HepG2 (cell line): Measurements from ENCODE around the gene PDK2. TPM values are rescaled to one million over a fixed set of nuclear protein-coding genes. Genes with fewer than 3 reads are reported as not detected.
A peak's percentile ranks its signal among the peaks of the same experiment; 100 is the strongest.

ENCODE experiments used
- AGO2 ChIP-seq: fragments of 200-400 bp; formaldehyde crosslinking; optimal IDR thresholded peaks from 2 replicates; pipeline ENCODE3; 2017; ENCODE audit warnings: mild to moderate bottlenecking, low read depth, low read length, moderate library complexity
- GABPB1 ChIP-seq: IDR thresholded peaks from 2 replicates; pipeline ENCODE4 v1.6.1; 2016; ENCODE audit warnings: mild to moderate bottlenecking, missing genetic modification reagents, moderate library complexity, missing compliant biosample characterization
- HOXA5 ChIP-seq: sonication (generic); formaldehyde crosslinking; IDR thresholded peaks from 2 replicates; pipeline ENCODE4 v1.4.0; 2020; ENCODE audit warnings: missing genetic modification reagents
- NFKB2 ChIP-seq: sonication (generic); formaldehyde crosslinking; IDR thresholded peaks from 2 replicates; pipeline ENCODE4 v1.4.0; 2020; ENCODE audit warnings: missing genetic modification reagents, borderline replicate concordance
- NPAS2 ChIP-seq: sonication (generic); formaldehyde crosslinking; IDR thresholded peaks from 2 replicates; pipeline ENCODE4 v1.8.0; 2022; ENCODE audit warnings: mild to moderate bottlenecking, missing genetic modification reagents, borderline replicate concordance
- NR2C2 ChIP-seq: sonication (generic); formaldehyde crosslinking; IDR thresholded peaks from 2 replicates; pipeline ENCODE4 v1.4.0; 2020; ENCODE audit warnings: missing genetic modification reagents, mild to moderate bottlenecking, moderate library complexity, borderline replicate concordance
- PHF21A ChIP-seq: sonication (generic); formaldehyde crosslinking; IDR thresholded peaks from 2 replicates; pipeline ENCODE4 v1.5.0; 2020; ENCODE audit warnings: mild to moderate bottlenecking, missing genetic modification reagents
- RXRA ChIP-seq: sonication (generic); formaldehyde crosslinking; IDR thresholded peaks from 2 replicates; pipeline ENCODE4 v1.5.1; 2020; ENCODE audit warnings: missing genetic modification reagents
- SIX1 ChIP-seq: sonication (generic); formaldehyde crosslinking; IDR thresholded peaks from 2 replicates; pipeline ENCODE4 v1.4.0; 2020; ENCODE audit warnings: missing genetic modification reagents, borderline replicate concordance
- THAP11 ChIP-seq: IDR thresholded peaks from 2 replicates; pipeline ENCODE4 v1.6.1; 2016; ENCODE audit warnings: missing biosample characterization, missing genetic modification reagents
- YEATS4 ChIP-seq: sonication (generic); formaldehyde crosslinking; IDR thresholded peaks from 2 replicates; pipeline ENCODE4 v1.4.0; 2020; ENCODE audit warnings: missing genetic modification reagents, borderline replicate concordance
- ZFP62 ChIP-seq: sonication (generic); formaldehyde crosslinking; IDR thresholded peaks from 2 replicates; pipeline ENCODE4 v1.4.0; 2020; ENCODE audit warnings: missing genetic modification reagents
- ZNF234 ChIP-seq: sonication (generic); formaldehyde crosslinking; conservative IDR thresholded peaks from 2 replicates; pipeline ENCODE4 v1.5.1; 2020; ENCODE audit warnings: mild to moderate bottlenecking, missing genetic modification reagents
- ZNF513 ChIP-seq: sonication (generic); formaldehyde crosslinking; conservative IDR thresholded peaks from 2 replicates; pipeline ENCODE4 v1.5.0; 2020; ENCODE audit warnings: missing genetic modification reagents
- ZNF607 ChIP-seq: sonication (generic); formaldehyde crosslinking; IDR thresholded peaks from 2 replicates; pipeline ENCODE4 v1.5.1; 2020; ENCODE audit warnings: missing genetic modification reagents, mild to moderate bottlenecking, borderline replicate concordance
- ZNF609 ChIP-seq: sonication (generic); formaldehyde crosslinking; IDR thresholded peaks from 2 replicates; pipeline ENCODE4 v1.4.0; 2020; ENCODE audit warnings: mild to moderate bottlenecking, missing genetic modification reagents, borderline replicate concordance
- ZNF678 ChIP-seq: sonication (generic); formaldehyde crosslinking; IDR thresholded peaks from 2 replicates; pipeline ENCODE4 v1.4.0; 2020; ENCODE audit warnings: mild to moderate bottlenecking, missing genetic modification reagents
- ZNF777 ChIP-seq: sonication (generic); formaldehyde crosslinking; IDR thresholded peaks from 2 replicates; pipeline ENCODE4 v1.4.0; 2020; ENCODE audit warnings: missing genetic modification reagents
- polyA plus RNA-seq, 8 experiments: library from polyadenylated mRNA; depleted of rRNA in 3 of 8; stranded (reverse) in 7 of 8; unstranded in 1 of 8; fragments of >200 nt; fragmentation: Illumina TruSeq in 4 of 8; extraction: Trizol in 4 of 8; gene quantifications; 2 replicates each; pipeline versions ENCODE4 v1.2.1 to v1.2.3, GENCODE V29; 2011 to 2016; ENCODE audit warnings: low read depth in 4 of 8, missing spikeins in 1 of 8, mixed read lengths in 1 of 8; ENCODE audit not compliant: insufficient read depth in 1 of 8
- total RNA-seq, 5 experiments: library from RNA; depleted of rRNA; stranded (reverse); fragments of >200 nt; fragmentation: Illumina TruSeq; extraction: Trizol; gene quantifications; 2 replicates each; pipeline ENCODE4 v1.2.3, GENCODE V29; 2016; ENCODE audit warnings: low read depth in 1 of 5
- TF ChIP-seq, protein P1 (sequence below): sonication (generic); formaldehyde crosslinking; IDR thresholded peaks from 2 replicates; pipeline ENCODE4 v1.5.0; 2020; ENCODE audit warnings: mild to moderate bottlenecking, missing genetic modification reagents, borderline replicate concordance

Gene PDK2
- total and polyA plus RNA-seq, 2 of the 13 experiments (the other 11 are each of a cell fraction or from before 2014, with no cell fraction given): 18.5 to 59.7 TPM

- TF ChIP-seq ZNF678: peak; percentile 71; the same call in 1 of the 2 replicates
- peak; percentile 10; the same call in 1 of the 2 replicates for TF ChIP-seq THAP11
- 0 out of 2 replicates have a peak, but pooled peaks have one; percentile 63 for TF ChIP-seq NPAS2 (CRISPR knock-in tag)
- TF ChIP-seq PHF21A (CRISPR knock-in tag): 0 out of 2 replicates have a peak, but pooled peaks have one; percentile 2
- TF ChIP-seq, protein P1, sequence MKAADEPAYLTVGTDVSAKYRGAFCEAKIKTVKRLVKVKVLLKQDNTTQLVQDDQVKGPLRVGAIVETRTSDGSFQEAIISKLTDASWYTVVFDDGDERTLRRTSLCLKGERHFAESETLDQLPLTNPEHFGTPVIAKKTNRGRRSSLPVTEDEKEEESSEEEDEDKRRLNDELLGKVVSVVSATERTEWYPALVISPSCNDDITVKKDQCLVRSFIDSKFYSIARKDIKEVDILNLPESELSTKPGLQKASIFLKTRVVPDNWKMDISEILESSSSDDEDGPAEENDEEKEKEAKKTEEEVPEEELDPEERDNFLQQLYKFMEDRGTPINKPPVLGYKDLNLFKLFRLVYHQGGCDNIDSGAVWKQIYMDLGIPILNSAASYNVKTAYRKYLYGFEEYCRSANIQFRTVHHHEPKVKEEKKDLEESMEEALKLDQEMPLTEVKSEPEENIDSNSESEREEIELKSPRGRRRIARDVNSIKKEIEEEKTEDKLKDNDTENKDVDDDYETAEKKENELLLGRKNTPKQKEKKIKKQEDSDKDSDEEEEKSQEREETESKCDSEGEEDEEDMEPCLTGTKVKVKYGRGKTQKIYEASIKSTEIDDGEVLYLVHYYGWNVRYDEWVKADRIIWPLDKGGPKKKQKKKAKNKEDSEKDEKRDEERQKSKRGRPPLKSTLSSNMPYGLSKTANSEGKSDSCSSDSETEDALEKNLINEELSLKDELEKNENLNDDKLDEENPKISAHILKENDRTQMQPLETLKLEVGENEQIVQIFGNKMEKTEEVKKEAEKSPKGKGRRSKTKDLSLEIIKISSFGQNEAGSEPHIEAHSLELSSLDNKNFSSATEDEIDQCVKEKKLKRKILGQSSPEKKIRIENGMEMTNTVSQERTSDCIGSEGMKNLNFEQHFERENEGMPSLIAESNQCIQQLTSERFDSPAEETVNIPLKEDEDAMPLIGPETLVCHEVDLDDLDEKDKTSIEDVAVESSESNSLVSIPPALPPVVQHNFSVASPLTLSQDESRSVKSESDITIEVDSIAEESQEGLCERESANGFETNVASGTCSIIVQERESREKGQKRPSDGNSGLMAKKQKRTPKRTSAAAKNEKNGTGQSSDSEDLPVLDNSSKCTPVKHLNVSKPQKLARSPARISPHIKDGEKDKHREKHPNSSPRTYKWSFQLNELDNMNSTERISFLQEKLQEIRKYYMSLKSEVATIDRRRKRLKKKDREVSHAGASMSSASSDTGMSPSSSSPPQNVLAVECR (CRISPR knock-in tag): peak; percentile 2; the same call in 1 of the 2 replicates
- TF ChIP-seq YEATS4 (CRISPR knock-in tag): peak; percentile 48
- no peak for TF ChIP-seq ZNF607 (CRISPR knock-in tag)
- 0 out of 2 replicates have a peak, but pooled peaks have one; percentile 9 for TF ChIP-seq NFKB2 (CRISPR knock-in tag)
- TF ChIP-seq NR2C2: 0 out of 2 replicates have a peak, but pooled peaks have one; percentile 6
- 0 out of 2 replicates have a peak, but pooled peaks have one; percentile 22 for TF ChIP-seq GABPB1 (CRISPR knock-in tag)
- no peak for TF ChIP-seq ZFP62 (CRISPR knock-in tag)
- 0 out of 2 replicates have a peak, but pooled peaks have one; percentile 8 for TF ChIP-seq RXRA (CRISPR knock-in tag)
- no peak for TF ChIP-seq SIX1 (CRISPR knock-in tag)
- TF ChIP-seq ZNF513 (CRISPR knock-in tag): no peak
- TF ChIP-seq ZNF609 (CRISPR knock-in tag): no peak
- peak; percentile 13 for TF ChIP-seq AGO2
- TF ChIP-seq ZNF234: peak; percentile 59; the same call in 1 of the 2 replicates
- TF ChIP-seq HOXA5 (CRISPR knock-in tag): 0 out of 2 replicates have a peak, but pooled peaks have one; percentile 16
- TF ChIP-seq ZNF777 (CRISPR knock-in tag): peak; percentile 81
Observed at GRCh38 chr17:50150354-50151040, 55.3 kb downstream of the PDK2 start, which contains the start of gene PPP1R9B (continued).
